ENCODE results near the gene LYST.
"Not testable (repeated sequence)": the region's sequence is repeated elsewhere in the genome, so short reads cannot be mapped to it uniquely, and the experiment has no call there.

Gene LYST

GRCh38 chr1:235635938-235636662 lies 230.6 kb downstream of the LYST start:
- no peak for DNase-seq (ENCODE audit: low read depth in 2 of 2)

GRCh38 chr1:235632506-235633401 lies 234.0 kb downstream of the LYST start:
- no peak for DNase-seq (ENCODE audit: low read depth in 2 of 2)

GRCh38 chr1:235631816-235632215 lies 234.9 kb downstream of the LYST start:
- DNase-seq (ENCODE audit: low read depth in 2 of 2): no peak

GRCh38 chr1:235628316-235629005 lies 238.2 kb downstream of the LYST start:
- DNase-seq (ENCODE audit: low read depth in 2 of 2): no peak

GRCh38 chr1:235625831-235626230 lies 240.9 kb downstream of the LYST start:
- no peak for DNase-seq (ENCODE audit: low read depth in 2 of 2)

GRCh38 chr1:235625340-235625739 lies 241.4 kb downstream of the LYST start:
- no peak for DNase-seq (ENCODE audit: low read depth in 2 of 2)

GRCh38 chr1:235624721-235625333 lies 241.9 kb downstream of the LYST start:
- no peak for DNase-seq (ENCODE audit: low read depth in 2 of 2)

GRCh38 chr1:235622936-235623779 lies 243.5 kb downstream of the LYST start:
- DNase-seq (ENCODE audit: low read depth in 2 of 2): no peak

GRCh38 chr1:235619149-235619548 lies 247.6 kb downstream of the LYST start:
- DNase-seq (ENCODE audit: low read depth in 2 of 2): not testable (repeated sequence)

- no peak for DNase-seq (ENCODE audit: low read depth in 2 of 2)
These were observed 248.9 kb downstream of the LYST start for GRCh38 chr1:235617808-235618207.

GRCh38 chr1:235617140-235617539 lies 249.6 kb downstream of the LYST start:
- no peak for DNase-seq (ENCODE audit: low read depth in 2 of 2)

GRCh38 chr1:235614442-235614954 lies 252.2 kb downstream of the LYST start:
- no peak for DNase-seq (ENCODE audit: low read depth in 2 of 2)

- DNase-seq (ENCODE audit: low read depth in 2 of 2): no peak
These were observed 253.1 kb downstream of the LYST start for GRCh38 chr1:235613602-235614001.

- no peak for DNase-seq (ENCODE audit: low read depth in 2 of 2)
These were observed 253.9 kb downstream of the LYST start for GRCh38 chr1:235612761-235613160.

Measured in stimulated activated CD4-positive, alpha-beta T cell treated with anti-CD3 and anti-CD28 coated beads, Interleukin-12 subunit alpha, Interleukin-12 subunit beta, amount 100 ng/mL, for 24 hours (primary cell).